AG09319 (cell line): ENCODE data around the gene IGFLR1.

Experiments
- DNase-seq: peaks from one replicate; pipeline ENCODE4 v3.0.0-alpha.2; 2010; ENCODE audit warnings: low read depth; ENCODE audit errors: extremely low read depth
- CTCF ChIP-seq: IDR thresholded peaks from 2 replicates; pipeline ENCODE4 v1.5.1; 2011; ENCODE audit warnings: low read depth, mild to moderate bottlenecking, inconsistent platforms, low read length, moderate library complexity

The IGFLR1 gene

GRCh38 chr19:35742121-35742724 is at the start of gene IGFLR1:
IGFLR1 (minus strand) TSS chr19:35742452; CDS start chr19:35741180, 1,272 bp downstream.
- no peak for DNase-seq
- TF ChIP-seq CTCF: no peak

DNA sequence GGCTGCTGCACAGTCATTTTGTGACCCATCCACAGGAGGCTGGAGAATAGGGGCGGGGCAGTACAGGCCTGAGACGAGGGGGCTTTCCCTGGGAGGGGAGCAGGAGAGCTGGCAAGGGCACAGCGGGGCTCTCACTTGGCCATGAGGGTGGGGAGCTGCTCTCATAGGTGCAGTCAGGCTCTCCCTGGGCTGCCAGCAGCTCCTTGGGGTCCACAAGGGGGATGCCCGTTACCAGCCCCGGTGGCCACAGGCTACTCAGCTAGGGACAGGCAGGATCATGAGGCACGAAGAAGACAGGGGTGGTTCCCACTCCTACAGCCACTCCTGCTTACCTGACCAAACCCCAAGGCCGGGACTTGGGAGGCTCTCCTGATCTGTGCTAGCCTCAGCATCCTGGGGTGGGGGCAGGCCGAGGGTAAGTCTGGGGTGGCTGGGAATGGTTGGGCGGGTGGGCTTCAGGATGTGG is 49.6 kb upstream of the IGFLR1 start:
- TF ChIP-seq CTCF: no peak
- DNase-seq: no peak

DNA sequence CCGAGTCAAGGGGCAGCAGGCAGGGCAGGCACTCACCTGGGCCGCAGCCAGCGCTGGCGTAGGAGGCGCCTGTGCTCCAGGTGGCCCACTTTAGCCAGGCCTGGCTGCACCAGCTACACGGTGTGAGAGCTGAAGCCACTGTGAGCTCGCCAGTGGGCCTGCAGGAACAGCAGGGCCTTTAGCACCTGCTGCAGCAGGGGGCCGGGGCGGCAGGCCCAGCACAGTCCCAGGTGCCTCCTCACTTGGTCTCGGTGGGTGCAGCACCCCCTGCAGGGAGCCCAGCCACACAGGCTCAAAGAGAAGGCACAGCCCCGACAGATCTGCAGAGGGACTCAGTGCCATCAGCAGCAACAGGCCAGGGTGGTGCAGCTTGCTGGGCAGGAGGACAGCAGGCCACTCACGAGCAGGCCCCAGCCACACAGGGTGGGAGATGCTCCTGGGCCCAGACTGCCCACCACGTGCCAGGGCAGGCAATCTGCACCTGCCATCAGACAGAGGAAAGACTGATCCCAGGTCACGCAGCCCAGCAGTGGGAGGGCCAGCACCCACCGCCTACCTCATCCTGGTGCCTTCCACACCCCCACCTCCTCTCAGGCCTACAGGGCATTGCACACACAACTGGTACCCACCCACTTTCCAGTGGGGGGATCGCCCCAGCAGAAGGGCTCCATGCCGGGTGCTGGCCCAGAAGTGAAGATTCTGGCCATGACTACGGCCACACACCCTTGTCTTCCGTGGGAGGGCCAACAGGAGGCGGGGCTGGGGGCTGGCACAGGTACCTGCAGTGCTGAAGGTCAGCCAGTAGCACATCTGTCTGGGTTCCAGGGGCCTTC is 48.9 kb upstream of the IGFLR1 start:
- no peak for TF ChIP-seq CTCF
- DNase-seq: no peak

DNA sequence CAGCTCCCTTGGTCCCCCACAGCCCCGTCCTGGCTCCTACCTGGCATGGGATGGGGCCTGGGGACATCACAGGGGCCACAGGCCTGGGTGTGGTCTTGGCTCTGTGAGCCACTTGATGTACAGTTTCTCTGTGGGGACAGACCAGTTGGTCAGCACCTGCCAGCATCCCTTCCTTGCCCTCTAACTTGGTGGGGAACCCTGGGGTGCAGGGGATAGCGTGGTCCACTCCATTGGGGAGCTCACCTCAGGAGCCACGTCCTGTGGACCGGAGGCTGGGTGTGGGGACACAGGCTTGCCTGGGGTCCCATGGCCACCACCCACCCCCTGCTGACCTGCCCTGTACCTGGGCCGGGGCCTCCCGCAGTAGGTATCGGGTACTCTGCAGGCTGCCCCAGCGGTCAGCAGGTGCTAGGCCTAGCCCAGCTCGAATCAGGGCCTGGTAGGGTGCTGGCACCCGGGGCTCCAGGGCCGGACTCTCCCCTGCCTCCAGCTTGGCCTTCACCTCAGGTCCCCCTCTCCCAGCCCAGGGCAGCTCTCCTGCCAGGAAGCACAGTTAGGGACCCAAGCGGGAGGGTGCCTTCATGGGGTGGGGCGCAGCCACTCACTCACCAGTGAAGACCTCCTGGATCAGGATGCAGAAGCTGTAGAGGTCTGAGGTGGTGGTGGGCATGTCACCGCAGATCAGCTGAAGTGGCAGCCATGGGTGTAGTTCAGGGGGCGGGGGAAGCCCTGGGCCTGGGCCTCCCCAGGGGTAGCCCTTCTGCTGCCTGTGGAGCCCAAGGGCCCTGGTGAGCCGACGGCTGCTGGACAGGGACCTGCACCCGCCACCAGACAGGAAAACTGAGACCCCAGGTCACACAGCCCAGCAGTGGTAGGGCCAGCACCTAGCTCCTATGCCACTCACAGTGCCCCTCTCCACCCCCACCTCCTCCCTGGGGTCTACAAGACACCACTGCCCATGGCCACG is 48.0 kb upstream of the IGFLR1 start:
- DNase-seq: no peak
- TF ChIP-seq CTCF: no peak

GRCh38 chr19:35789195-35789977 is 47.1 kb upstream of the IGFLR1 start:
- no peak for TF ChIP-seq CTCF
- no peak for DNase-seq

DNA sequence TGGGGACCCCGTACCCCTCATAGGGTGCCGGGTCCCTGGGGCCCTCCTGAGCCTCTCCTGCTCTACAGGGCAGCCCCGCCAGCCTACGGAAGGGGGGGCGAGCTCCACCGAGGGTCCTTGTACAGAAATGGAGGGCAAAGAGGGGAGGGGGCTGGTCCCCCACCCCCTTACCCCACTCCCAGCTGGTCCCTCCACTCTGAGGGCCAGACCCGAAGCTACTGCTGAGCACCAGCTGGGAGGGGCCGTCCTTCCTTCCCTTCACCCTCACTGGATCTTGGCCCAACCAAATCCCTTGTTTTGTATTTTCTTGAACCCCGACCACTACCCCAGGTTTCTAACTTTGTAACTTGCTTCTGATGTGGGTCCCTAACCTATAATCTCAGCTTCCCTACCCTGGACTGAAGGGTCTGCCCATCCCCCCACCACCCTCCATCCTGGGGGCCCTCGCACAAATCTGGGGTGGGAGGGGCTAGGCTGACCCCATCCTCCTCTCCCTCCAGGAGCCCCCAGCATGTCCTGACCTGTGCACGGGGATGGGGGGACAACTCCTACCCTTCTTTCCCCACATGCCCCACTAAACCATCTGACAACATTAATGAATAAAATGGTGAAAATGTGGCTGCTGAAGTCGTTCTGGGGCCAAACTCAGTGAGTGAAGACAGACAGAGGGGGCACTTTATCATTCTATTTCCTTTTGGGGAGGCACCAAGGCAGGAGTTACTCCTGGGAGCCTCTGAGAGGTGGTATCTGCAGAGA is 46.1 kb upstream of the IGFLR1 start:
- DNase-seq: no peak
- TF ChIP-seq CTCF: no peak
